OCI-LY1 (cell line): ENCODE results near the gene MAPRE3.

Experiments
- H2AFZ ChIP-seq: fragments of 200-600 bp; sonication (generic), shearing (Covaris generic); 2 replicates; pipeline ENCODE4 v1.6.0; 2014; ENCODE audit warnings: antibody characterized with exemption, mild to moderate bottlenecking, low read length
- H3F3A ChIP-seq: fragments of 200-600 bp; sonication (generic), shearing (Covaris generic); 2 replicates; pipeline ENCODE4 v1.6.0; 2014; ENCODE audit warnings: mild to moderate bottlenecking, antibody characterized with exemption, low read length, moderate library complexity; ENCODE audit not compliant: insufficient read depth
- H3K27ac ChIP-seq: fragments of 200-600 bp; sonication (generic); 2 replicates; pipeline ENCODE4 v1.5.1; 2014; ENCODE audit warnings: low read length, mixed run types, mild to moderate bottlenecking, low read depth; ENCODE audit not compliant: poor library complexity, severe bottlenecking
- H3K27me3 ChIP-seq: fragments of 200-600 bp; sonication (generic); 2 replicates; pipeline ENCODE4 v1.6.0; 2014; ENCODE audit warnings: antibody characterized with exemption, mild to moderate bottlenecking, low read length, moderate library complexity; ENCODE audit not compliant: insufficient read depth
- H3K36me3 ChIP-seq: fragments of 200-600 bp; sonication (generic); 2 replicates; pipeline ENCODE4 v1.6.1; 2014; ENCODE audit warnings: mild to moderate bottlenecking, antibody characterized with exemption, low read length, moderate library complexity, mixed read lengths; ENCODE audit not compliant: insufficient read depth
- H3K4me1 ChIP-seq: fragments of 200-600 bp; sonication (generic); 2 replicates; pipeline ENCODE4 v1.5.1; 2014; ENCODE audit warnings: mild to moderate bottlenecking, low read length, moderate library complexity; ENCODE audit not compliant: insufficient read depth, severe bottlenecking
- H3K4me2 ChIP-seq: fragments of 200-600 bp; sonication (generic), shearing (Covaris generic); 2 replicates; pipeline ENCODE4 v1.6.1; 2014; ENCODE audit warnings: low read length
- H3K4me3 ChIP-seq: fragments of 200-600 bp; sonication (generic); 2 replicates; pipeline ENCODE4 v1.5.1; 2014; ENCODE audit warnings: low read length, low read depth, mild to moderate bottlenecking, mixed read lengths; ENCODE audit not compliant: poor library complexity, severe bottlenecking
- H3K79me2 ChIP-seq: fragments of 200-600 bp; shearing (Covaris generic); 2 replicates; pipeline ENCODE4 v1.6.1; 2016; ENCODE audit warnings: mixed run types, low read length, mixed read lengths; ENCODE audit not compliant: insufficient read depth
- H3K9ac ChIP-seq: fragments of 200-600 bp; sonication (generic), shearing (Covaris generic); 2 replicates; pipeline ENCODE4 v1.6.1; 2014; ENCODE audit warnings: mild to moderate bottlenecking, low read length, mixed read lengths
- H3K9me2 ChIP-seq: fragments of 200-600 bp; sonication (generic), shearing (Covaris generic); 2 replicates; pipeline ENCODE4 v1.6.1; 2014; ENCODE audit warnings: low read depth, mild to moderate bottlenecking, low read length, mixed read lengths
- H3K9me3 ChIP-seq: fragments of 200-600 bp; shearing (Covaris generic); 2 replicates; pipeline ENCODE4 v1.6.1; 2014; ENCODE audit warnings: low read length, mixed read lengths
- H4K20me1 ChIP-seq: fragments of 200-600 bp; sonication (generic), shearing (Covaris generic); 2 replicates; pipeline ENCODE4 v1.6.0; 2016; ENCODE audit warnings: mild to moderate bottlenecking, low read length; ENCODE audit not compliant: insufficient read depth
- EZH2 ChIP-seq: fragments of 200-600 bp; sonication (generic), shearing (Covaris generic); IDR thresholded peaks from 2 replicates; pipeline ENCODE4 v1.8.0; 2017; ENCODE audit warnings: borderline replicate concordance, mixed run types, mild to moderate bottlenecking, antibody characterized with exemption, low read length, moderate library complexity, mixed read lengths
- TF ChIP-seq, protein P1 (sequence below): fragments of 200-600 bp; sonication (generic), shearing (Covaris generic); IDR thresholded peaks from 2 replicates; pipeline ENCODE4 v1.5.1; 2017; ENCODE audit warnings: mild to moderate bottlenecking, antibody characterized with exemption, low read length, moderate library complexity, mixed read lengths

The MAPRE3 gene

DNA sequence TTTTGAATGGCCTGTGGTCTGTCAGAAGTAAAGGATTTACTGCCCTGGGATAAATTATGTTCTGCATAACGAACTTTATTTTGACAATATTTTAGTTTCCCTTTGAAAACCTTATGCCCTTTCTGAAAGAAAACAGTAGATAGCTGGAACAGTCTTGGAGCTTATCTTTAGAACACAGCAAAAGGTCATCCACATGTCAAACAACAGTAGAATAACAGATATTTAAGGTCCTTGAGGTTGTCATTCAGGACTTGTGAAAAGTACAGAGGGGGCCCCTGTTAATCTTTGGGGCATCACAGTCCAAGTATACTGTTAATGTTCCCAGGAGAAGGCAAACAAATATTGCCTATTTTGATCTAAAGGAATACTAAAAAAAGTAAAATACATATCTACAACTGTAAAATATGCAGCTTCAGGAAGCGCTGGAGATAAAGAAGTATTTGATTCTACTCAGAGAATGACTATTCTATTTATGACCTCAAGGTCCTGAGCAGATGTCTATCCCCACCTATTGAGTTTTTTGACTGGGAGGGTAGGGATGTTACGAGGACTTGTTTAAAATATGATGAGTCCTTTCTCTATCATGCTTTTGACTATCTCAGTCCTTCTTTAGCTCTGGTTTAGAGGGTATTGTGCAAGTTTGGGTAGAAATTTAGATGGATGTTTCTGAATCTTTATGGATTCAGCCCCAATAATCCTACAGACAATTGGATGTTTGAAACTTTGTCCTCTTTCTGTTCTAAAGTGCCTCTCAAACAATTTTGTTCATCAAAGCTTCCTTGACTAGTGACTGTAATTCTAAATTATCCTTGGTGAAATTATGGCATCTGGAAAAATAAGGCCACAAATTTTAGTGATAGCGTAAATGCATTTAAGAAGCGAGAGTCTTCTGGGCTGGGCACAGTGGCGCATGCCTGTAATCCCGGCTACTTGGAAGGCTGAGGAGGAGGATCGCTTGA is 37.3 kb downstream of the MAPRE3 start:
- Histone ChIP-seq H3K27me3 (peaks cover 2% of the 10 kb centered on the region; the same call in 1 of the 2 replicates), H4K20me1 (no peaks in the 10 kb centered on the region), H3K4me1 (no peaks in the 10 kb centered on the region), H3K4me2 (no peak overlapping the region), H3K4me3 (no peak overlapping the region), H3K9me3 (no peaks in the 10 kb centered on the region), H3K9ac (no peak overlapping the region), H3K27ac (no peak overlapping the region), H2AFZ (no peak overlapping the region), H3K79me2 (no peaks in the 10 kb centered on the region), H3K9me2 (no peaks in the 10 kb centered on the region), H3K36me3 (no peaks in the 10 kb centered on the region), H3F3A (no peaks in the 10 kb centered on the region)
- TF ChIP-seq EZH2 = no peak
- TF ChIP-seq, protein P1, sequence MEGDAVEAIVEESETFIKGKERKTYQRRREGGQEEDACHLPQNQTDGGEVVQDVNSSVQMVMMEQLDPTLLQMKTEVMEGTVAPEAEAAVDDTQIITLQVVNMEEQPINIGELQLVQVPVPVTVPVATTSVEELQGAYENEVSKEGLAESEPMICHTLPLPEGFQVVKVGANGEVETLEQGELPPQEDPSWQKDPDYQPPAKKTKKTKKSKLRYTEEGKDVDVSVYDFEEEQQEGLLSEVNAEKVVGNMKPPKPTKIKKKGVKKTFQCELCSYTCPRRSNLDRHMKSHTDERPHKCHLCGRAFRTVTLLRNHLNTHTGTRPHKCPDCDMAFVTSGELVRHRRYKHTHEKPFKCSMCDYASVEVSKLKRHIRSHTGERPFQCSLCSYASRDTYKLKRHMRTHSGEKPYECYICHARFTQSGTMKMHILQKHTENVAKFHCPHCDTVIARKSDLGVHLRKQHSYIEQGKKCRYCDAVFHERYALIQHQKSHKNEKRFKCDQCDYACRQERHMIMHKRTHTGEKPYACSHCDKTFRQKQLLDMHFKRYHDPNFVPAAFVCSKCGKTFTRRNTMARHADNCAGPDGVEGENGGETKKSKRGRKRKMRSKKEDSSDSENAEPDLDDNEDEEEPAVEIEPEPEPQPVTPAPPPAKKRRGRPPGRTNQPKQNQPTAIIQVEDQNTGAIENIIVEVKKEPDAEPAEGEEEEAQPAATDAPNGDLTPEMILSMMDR = no peak

DNA sequence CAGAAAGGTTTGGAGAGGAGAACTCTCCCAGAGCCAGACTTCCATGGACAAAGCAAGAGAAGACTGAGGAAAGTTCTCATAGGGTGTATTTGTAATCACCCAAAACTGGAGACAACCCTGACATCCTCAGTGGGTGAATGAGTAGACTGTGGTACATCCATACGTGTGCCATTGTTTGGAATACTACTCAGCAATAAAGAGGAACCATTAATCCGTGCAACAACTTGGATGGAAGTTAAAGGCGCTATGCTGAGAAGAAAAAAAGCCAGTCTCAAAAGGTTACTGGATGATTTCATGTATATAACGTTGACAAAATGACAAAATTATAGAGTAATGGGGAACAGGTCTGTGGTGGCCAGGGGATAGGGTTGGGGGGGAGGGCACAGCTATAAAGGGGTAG is 38.2 kb downstream of the MAPRE3 start:
- H3K27ac ChIP-seq = no peak overlapping the region
- H3K4me3 ChIP-seq = no peak overlapping the region
- no peaks in the 10 kb centered on the region for H3K9me2 ChIP-seq
- H3K4me1 ChIP-seq = no peaks in the 10 kb centered on the region
- H3F3A ChIP-seq = no peaks in the 10 kb centered on the region
- H3K9me3 ChIP-seq = no peaks in the 10 kb centered on the region
- H3K36me3 ChIP-seq = no peaks in the 10 kb centered on the region
- no peak for TF ChIP-seq EZH2
- TF ChIP-seq, protein P1 = no peak
- H3K9ac ChIP-seq = no peak overlapping the region
- H3K79me2 ChIP-seq = no peaks in the 10 kb centered on the region
- no peaks in the 10 kb centered on the region for H4K20me1 ChIP-seq
- no peak overlapping the region for H3K4me2 ChIP-seq
- H2AFZ ChIP-seq = no peak overlapping the region
- H3K27me3 ChIP-seq = peaks cover 2% of the 10 kb centered on the region; the same call in 1 of the 2 replicates

DNA sequence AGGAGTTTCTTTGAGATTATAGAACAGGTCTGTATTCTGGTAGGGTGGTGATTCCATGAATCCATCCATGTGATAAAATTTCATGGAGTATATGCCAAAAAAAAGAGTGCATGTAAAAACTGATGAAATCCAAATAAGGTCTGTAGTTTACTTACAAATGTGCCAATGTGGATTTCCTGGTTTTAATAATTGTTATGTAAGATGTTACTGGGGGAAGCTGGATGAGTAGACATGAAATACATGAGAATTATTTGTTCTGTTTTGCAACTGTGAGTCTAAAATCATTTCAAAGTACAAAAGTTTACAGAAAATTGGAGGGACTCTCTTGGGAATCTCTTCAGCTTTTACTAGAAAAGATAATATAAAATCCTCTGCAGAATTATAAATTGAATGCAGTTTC is 38.6 kb downstream of the MAPRE3 start:
- Histone ChIP-seq H3K9me2 (no peaks in the 10 kb centered on the region), H3K4me3 (no peak overlapping the region), H3F3A (no peaks in the 10 kb centered on the region), H3K4me1 (no peaks in the 10 kb centered on the region), H3K9me3 (no peaks in the 10 kb centered on the region), H3K79me2 (no peaks in the 10 kb centered on the region), H3K27me3 (peaks cover 2% of the 10 kb centered on the region; the same call in 1 of the 2 replicates), H3K27ac (no peak overlapping the region), H4K20me1 (no peaks in the 10 kb centered on the region), H3K36me3 (no peaks in the 10 kb centered on the region), H3K4me2 (no peak overlapping the region), H3K9ac (no peak overlapping the region), H2AFZ (no peak overlapping the region)
- no peak for TF ChIP-seq EZH2
- TF ChIP-seq, protein P1 = no peak
